CD14-positive monocyte (primary cell): Measurements from ENCODE around the gene SEC24B. TPM values are rescaled to one million over a fixed set of nuclear protein-coding genes. Genes with fewer than 3 reads are reported as not detected.

Experiments
- DNase-seq, 3 donors: peaks; one replicate each; pipeline ENCODE4 v3.0.0-alpha.2; 2011 to 2022
- H2AFZ ChIP-seq: 2 replicates; pipeline ENCODE4 v1.6.0; 2012; ENCODE audit warnings: mild to moderate bottlenecking, low read depth, low read length, inconsistent platforms; ENCODE audit not compliant: insufficient read depth, poor library complexity, severe bottlenecking
- H3K27ac ChIP-seq, 2 donors: 1 replicate in 1 of 2; 2 replicates in 1 of 2; pipeline ENCODE4 v1.5.1; 2012 to 2013; ENCODE audit warnings: low read length in 2 of 2, control low read depth in 1 of 2, inconsistent platforms in 1 of 2, low read depth in 1 of 2, mild to moderate bottlenecking in 1 of 2
- H3K27me3 ChIP-seq, 2 donors: one replicate each; pipeline versions ENCODE4 v1.6.0 to v1.6.1; 2011 to 2013; ENCODE audit warnings: low read length in 2 of 2; ENCODE audit not compliant: control insufficient read depth in 2 of 2, insufficient read depth in 2 of 2
- H3K36me3 ChIP-seq, 2 donors: replicated peaks in 1 of 2; 1 replicate in 1 of 2; 2 replicates in 1 of 2; pipeline versions ENCODE4 v1.5.1 to v1.6.1; 2012 to 2013; ENCODE audit warnings: low read length in 2 of 2, control low read depth in 1 of 2, inconsistent platforms in 1 of 2, mild to moderate bottlenecking in 1 of 2; ENCODE audit not compliant: insufficient read depth in 2 of 2, control insufficient read depth in 1 of 2
- H3K4me1 ChIP-seq, 2 donors: 1 replicate in 1 of 2; 2 replicates in 1 of 2; pipeline versions ENCODE4 v1.5.1 to v1.6.1; 2012 to 2013; ENCODE audit warnings: low read length in 2 of 2, control low read depth in 1 of 2, inconsistent platforms in 1 of 2, mild to moderate bottlenecking in 1 of 2, moderate library complexity in 1 of 2; ENCODE audit not compliant: insufficient read depth in 2 of 2, control insufficient read depth in 1 of 2
- H3K4me2 ChIP-seq: replicated peaks from 2 replicates; pipeline ENCODE3; 2012; ENCODE audit warnings: low read length, moderate library complexity, mild to moderate bottlenecking; ENCODE audit not compliant: poor library complexity, severe bottlenecking; ENCODE audit errors: extremely low read depth
- H3K4me3 ChIP-seq, 3 experiments: fragments of 200-600 bp in 1 of 3; sonication (generic) in 1 of 3; replicated peaks in 1 of 3; 1 replicate in 2 of 3; 2 replicates in 1 of 3; pipeline ENCODE4 v1.5.1; 2011 to 2013; ENCODE audit warnings: low read length in 3 of 3, mild to moderate bottlenecking in 3 of 3, control low read depth in 2 of 3, low read depth in 2 of 3, inconsistent platforms in 1 of 3, moderate library complexity in 1 of 3
- H3K79me2 ChIP-seq: 2 replicates; pipeline ENCODE4 v1.6.0; 2012; ENCODE audit warnings: mild to moderate bottlenecking, control low read depth, inconsistent platforms, low read length, moderate library complexity; ENCODE audit not compliant: insufficient read depth
- H3K9ac ChIP-seq: 2 replicates; pipeline ENCODE4 v1.6.0; 2017; ENCODE audit warnings: low read length, mild to moderate bottlenecking; ENCODE audit not compliant: insufficient read depth, poor library complexity, severe bottlenecking
- H3K9me3 ChIP-seq, 2 donors: replicated peaks in 1 of 2; 1 replicate in 1 of 2; 2 replicates in 1 of 2; pipeline versions ENCODE4 v1.5.1 to v1.6.1; 2012 to 2013; ENCODE audit warnings: low read length in 2 of 2, control low read depth in 1 of 2; ENCODE audit not compliant: control insufficient read depth in 1 of 2, insufficient read depth in 1 of 2
- H4K20me1 ChIP-seq: 2 replicates; pipeline ENCODE4 v1.6.0; 2012; ENCODE audit warnings: mild to moderate bottlenecking, low read length, control low read depth, moderate library complexity; ENCODE audit not compliant: insufficient read depth
- H3K27ac Mint-ChIP-seq, 7 donors: one replicate each; pipeline ENCODE4 v1.8.0; 2020; ENCODE audit warnings: mild to moderate bottlenecking in 7 of 7, mixed read lengths in 7 of 7, moderate library complexity in 6 of 7, inconsistent platforms in 2 of 7
- H3K27me3 Mint-ChIP-seq, 3 donors: one replicate each; pipeline ENCODE4 v1.8.0; 2021 to 2022; ENCODE audit warnings: low read depth in 3 of 3, mild to moderate bottlenecking in 3 of 3, mixed read lengths in 3 of 3, moderate library complexity in 3 of 3, inconsistent platforms in 1 of 3
- H3K36me3 Mint-ChIP-seq, 2 donors: one replicate each; pipeline ENCODE4 v1.8.0; 2020; ENCODE audit warnings: mixed read lengths in 2 of 2, inconsistent platforms in 1 of 2, mild to moderate bottlenecking in 1 of 2
- H3K4me1 Mint-ChIP-seq: one replicate; pipeline ENCODE4 v1.8.0; 2020; ENCODE audit warnings: mild to moderate bottlenecking, mixed read lengths
- H3K4me3 Mint-ChIP-seq, 2 donors: one replicate each; pipeline ENCODE4 v1.8.0; 2020; ENCODE audit warnings: mild to moderate bottlenecking in 2 of 2, mixed read lengths in 2 of 2, moderate library complexity in 1 of 2
- H3K9me3 Mint-ChIP-seq, 7 donors: one replicate each; pipeline ENCODE4 v1.8.0; 2020 to 2022; ENCODE audit warnings: mixed read lengths in 7 of 7, mild to moderate bottlenecking in 6 of 7, moderate library complexity in 6 of 7, inconsistent platforms in 2 of 7
- CTCF ChIP-seq: fragments of 200-600 bp; IDR thresholded peaks from one replicate; pipeline ENCODE4 v1.8.0; 2022; ENCODE audit warnings: antibody characterized with exemption, mild to moderate bottlenecking
- WGBS: methylation state at CpG from one replicate; pipeline ENCODE4 v1.1.5; 2013; ENCODE audit warnings: missing lambda C conversion rate; ENCODE audit not compliant: insufficient coverage; 5-methylcytosine and 5-hydroxymethylcytosine counted together
- intact Hi-C, 2 donors: fragments of 100-400 bp; cut with micrococcal nuclease; formaldehyde crosslinking; loops; one replicate each; pipeline versions ENCODE4 v1.15.0 to v1.15.1; 2023
- polyA plus RNA-seq, 3 donors: library from polyadenylated mRNA; depleted of rRNA in 1 of 3; unstranded in 2 of 3; stranded (reverse) in 1 of 3; fragments of 300-500 nt in 2 of 3; fragments of >200 nt in 1 of 3; fragmentation: Illumina TruSeq in 2 of 3; gene quantifications; 1 replicate in 2 of 3; 2 replicates in 1 of 3; pipeline ENCODE4 v1.2.3, GENCODE V29; 2012 to 2021

Gene SEC24B
- polyA plus RNA-seq, 3 donors: 8.0 to 27.4 (median 11.8) TPM

DNA sequence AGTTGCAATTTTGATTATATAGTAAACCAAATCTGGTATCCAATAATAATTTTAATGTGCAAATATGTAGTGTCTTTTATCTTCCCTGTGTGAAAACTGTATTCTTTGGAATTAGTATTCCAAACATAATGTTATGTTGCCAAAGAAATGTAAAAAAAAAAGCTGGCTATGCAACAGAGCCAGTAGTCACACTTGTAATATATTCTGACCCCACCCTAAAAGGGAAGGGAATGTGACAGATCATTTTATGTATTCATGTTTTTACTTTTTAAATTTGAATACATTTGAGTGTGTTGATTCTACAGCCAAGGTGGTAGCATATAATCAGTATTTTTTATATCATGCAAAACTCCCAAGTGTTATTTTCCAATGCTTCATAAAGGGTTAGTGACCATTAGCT is 98.6 kb downstream of the SEC24B start:
- no peak for TF ChIP-seq CTCF
- Histone ChIP-seq H3K27me3 (no peaks in the 10 kb centered on the region), H3K9me3 (no peaks in the 10 kb centered on the region), H3K79me2 (no peaks in the 10 kb centered on the region), H3K4me1 (no peaks in the 10 kb centered on the region), H3K27ac (no peak overlapping the region), H3K4me2 (no peak overlapping the region), H3K9ac (no peak overlapping the region), H2AFZ (no peak overlapping the region), H3K36me3 (peaks cover 86 to 96% of the 10 kb centered on the region in 2 donors), H3K4me3 (no peak overlapping the region), H4K20me1 (no peaks in the 10 kb centered on the region)
- Mint-ChIP-seq H3K4me1 (no peaks in the 10 kb centered on the region), H3K27me3 (peaks cover 0 to 2% (median 0%) of the 10 kb centered on the region in 3 donors), H3K27ac (no peak overlapping the region), H3K36me3 (peaks cover 72 to 90% of the 10 kb centered on the region in 2 donors), H3K9me3 (no peaks in the 10 kb centered on the region), H3K4me3 (no peak overlapping the region)
- DNase-seq: no peak
- intact Hi-C loops: no loop called here

DNA sequence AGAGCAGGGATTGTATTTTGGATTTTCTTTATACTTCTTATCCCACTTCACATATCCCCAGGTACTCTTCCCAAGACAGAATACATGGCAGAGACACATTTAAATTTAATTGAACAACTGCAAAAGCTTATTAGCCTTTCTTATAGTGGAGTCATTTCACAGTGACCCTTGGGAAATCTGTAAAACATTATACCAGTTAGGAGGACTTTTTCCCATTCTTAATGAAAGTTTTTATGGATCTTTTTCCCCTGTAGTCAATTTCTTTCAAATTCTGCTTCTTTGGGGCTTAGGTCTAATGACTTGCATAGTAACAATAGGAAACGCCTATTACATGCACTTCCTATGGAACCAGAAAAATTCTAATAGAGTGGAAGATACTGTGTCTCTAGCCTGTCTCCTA is 111.8 kb downstream of the SEC24B start:
- Histone ChIP-seq H3K9me3 (no peaks in the 10 kb centered on the region), H2AFZ (no peak overlapping the region), H4K20me1 (no peaks in the 10 kb centered on the region), H3K4me3 (no peak overlapping the region), H3K27me3 (no peaks in the 10 kb centered on the region), H3K79me2 (no peaks in the 10 kb centered on the region), H3K9ac (no peak overlapping the region), H3K4me2 (no peak overlapping the region), H3K4me1 (peaks cover 19 to 24% of the 10 kb centered on the region in 2 donors), H3K36me3 (peaks cover 14 to 48% of the 10 kb centered on the region in 2 donors), H3K27ac (no peak overlapping the region)
- no peak for DNase-seq
- intact Hi-C loops: loop anchor here in 1 of 2 donors (5.0 kb wide), 1 partner anchor 108 kb away; no protein-coding TSS in a partner anchor
- TF ChIP-seq CTCF: no peak
- Mint-ChIP-seq H3K4me3 (no peak overlapping the region), H3K36me3 (peaks cover 38 to 49% of the 10 kb centered on the region in 2 donors), H3K27ac (no peak overlapping the region), H3K27me3 (no peaks in the 10 kb centered on the region), H3K4me1 (peaks cover 30% of the 10 kb centered on the region), H3K9me3 (peaks cover 0 to 4% (median 0%) of the 10 kb centered on the region in 7 donors)
- no CpG with 5 or more reads among the region's 1 CpG for WGBS
